GM12874 (cell line): ENCODE measurements around the gene PGD.

Experiments
- TF ChIP-seq, protein P1 (sequence below): IDR thresholded peaks from 2 replicates; pipeline ENCODE4 v1.5.1; 2011; ENCODE audit warnings: low read depth, mild to moderate bottlenecking, control low read depth, low read length, moderate library complexity; ENCODE audit not compliant: insufficient read depth

PGD gene

GRCh38 chr1:10386761-10387676 lies 11.8 kb upstream of the PGD start:
- TF ChIP-seq, protein P1, sequence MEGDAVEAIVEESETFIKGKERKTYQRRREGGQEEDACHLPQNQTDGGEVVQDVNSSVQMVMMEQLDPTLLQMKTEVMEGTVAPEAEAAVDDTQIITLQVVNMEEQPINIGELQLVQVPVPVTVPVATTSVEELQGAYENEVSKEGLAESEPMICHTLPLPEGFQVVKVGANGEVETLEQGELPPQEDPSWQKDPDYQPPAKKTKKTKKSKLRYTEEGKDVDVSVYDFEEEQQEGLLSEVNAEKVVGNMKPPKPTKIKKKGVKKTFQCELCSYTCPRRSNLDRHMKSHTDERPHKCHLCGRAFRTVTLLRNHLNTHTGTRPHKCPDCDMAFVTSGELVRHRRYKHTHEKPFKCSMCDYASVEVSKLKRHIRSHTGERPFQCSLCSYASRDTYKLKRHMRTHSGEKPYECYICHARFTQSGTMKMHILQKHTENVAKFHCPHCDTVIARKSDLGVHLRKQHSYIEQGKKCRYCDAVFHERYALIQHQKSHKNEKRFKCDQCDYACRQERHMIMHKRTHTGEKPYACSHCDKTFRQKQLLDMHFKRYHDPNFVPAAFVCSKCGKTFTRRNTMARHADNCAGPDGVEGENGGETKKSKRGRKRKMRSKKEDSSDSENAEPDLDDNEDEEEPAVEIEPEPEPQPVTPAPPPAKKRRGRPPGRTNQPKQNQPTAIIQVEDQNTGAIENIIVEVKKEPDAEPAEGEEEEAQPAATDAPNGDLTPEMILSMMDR, result no peak

GRCh38 chr1:10387677-10388386 lies 11.0 kb upstream of the PGD start:
- TF ChIP-seq, protein P1, result no peak

- TF ChIP-seq, protein P1, result no peak
These were observed 10.5 kb upstream of the PGD start for GRCh38 chr1:10388387-10388715.

GRCh38 chr1:10389271-10389973 lies 9.4 kb upstream of the PGD start:
- TF ChIP-seq, protein P1, result no peak

DNA sequence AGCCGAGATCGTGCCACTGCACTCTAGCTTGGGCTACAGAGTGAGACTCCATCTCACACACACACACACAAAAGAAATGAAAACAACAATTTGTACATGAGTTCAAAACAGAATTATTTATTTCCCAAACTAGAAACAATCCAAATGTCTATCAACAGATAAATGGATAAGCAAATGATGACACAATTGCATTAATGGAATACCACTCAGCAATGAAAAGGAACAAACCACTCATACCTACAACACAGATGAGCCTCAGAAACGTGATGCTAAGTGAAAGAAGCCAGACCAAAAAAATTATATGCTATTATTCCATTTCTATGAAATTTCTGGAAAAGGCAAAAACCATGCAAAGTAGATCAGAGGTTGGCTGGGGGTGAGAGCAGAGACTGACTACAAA lies 2.0 kb upstream of the PGD start:
- TF ChIP-seq, protein P1, result no peak

GRCh38 chr1:10398278-10398733 lies 558 bp upstream of the PGD start:
- TF ChIP-seq, protein P1, result no peak

DNA sequence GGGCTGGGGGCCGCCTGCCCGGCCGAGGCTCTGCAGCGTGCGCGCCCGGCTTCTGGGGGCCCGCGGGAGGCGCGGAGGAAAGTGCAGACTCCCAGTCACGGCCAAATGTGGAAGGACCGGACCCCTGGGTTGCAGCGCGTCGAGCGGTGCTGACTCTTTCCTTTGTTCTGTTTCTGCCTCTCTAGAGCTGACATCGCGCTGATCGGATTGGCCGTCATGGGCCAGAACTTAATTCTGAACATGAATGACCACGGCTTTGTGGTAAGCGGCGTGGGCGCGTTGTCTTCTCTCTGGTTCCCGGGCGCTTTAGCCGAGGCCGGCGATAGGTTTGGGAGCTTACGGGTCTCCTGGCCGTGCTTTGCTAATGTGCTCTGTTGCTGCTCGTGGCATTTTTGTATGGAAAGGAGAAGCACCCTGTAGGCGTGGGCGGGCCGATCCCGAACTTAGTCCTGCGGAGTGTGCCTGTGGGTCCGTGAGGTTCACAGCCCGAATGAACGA lies 629 bp downstream of the PGD start:
- TF ChIP-seq, protein P1, result no peak
